GM19025 (cell line): ENCODE data around the gene PDE1A.
"Not testable (repeated sequence)": the region's sequence is repeated elsewhere in the genome, so short reads cannot be mapped to it uniquely, and the experiment has no call there.

Experiments
- ATAC-seq: cut with Tn5 transposase; IDR thresholded peaks from one replicate; pipeline ENCODE4 v1.9.1; 2021; ENCODE audit warnings: mild to moderate bottlenecking, low read depth, moderate library complexity; ENCODE audit not compliant: unreplicated experiment

PDE1A gene

DNA sequence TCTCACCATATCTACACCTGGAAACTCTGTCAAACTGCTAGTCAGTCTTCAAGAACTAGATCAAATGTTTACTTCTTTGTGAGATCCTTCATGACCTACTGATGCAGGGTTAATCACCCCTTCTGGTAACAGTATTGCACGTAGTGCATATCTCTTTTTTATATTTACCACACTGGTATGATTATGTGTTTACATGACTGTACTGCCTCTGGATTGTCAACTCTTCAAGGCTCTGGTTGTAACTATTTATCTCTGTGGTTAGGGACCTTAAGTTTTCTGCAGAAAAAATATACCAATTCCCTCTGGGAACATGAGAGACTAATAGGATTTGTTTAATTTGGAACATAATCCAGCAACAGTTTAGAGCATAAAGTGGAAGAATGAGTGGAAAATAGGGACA is 135.5 kb downstream of the PDE1A start:
- no peak for ATAC-seq

DNA sequence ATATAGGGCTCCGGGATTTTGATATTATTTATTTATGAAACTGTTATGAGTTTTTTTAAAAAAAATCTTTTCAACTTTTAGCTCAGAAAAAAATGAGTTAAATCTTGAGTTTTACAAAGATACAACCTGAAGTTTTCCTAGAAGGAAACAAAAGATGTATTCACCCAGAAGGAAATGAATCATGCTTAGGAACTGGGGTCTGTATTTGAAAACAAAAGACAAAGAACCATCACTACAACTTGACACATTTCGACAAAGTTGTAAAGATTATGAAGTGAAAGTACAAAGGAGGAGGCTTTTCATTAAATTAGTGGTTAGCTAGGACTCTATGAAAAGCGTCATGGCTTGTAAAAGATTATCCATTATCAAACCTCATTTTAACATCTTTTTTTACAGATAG is 143.3 kb downstream of the PDE1A start:
- no peak for ATAC-seq

DNA sequence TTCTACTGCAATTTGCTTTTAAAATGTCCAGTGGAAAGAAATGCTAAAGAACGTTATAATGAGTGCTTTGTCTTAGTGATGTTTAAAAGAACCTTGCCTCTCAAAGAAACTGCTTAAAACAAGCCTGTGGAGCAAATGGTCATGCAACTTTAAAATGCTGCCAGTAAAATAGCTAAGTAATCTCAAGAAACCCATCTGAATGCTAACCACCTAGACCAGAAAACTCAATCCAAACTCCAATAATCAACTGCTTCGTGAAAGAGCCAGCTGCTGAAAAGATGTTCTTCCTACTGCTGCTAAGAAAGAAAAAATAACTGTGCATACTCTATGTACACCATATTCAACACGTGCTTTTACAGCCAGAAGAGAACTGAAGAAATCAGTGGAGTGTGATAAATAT is 145.6 kb downstream of the PDE1A start:
- no peak for ATAC-seq

DNA sequence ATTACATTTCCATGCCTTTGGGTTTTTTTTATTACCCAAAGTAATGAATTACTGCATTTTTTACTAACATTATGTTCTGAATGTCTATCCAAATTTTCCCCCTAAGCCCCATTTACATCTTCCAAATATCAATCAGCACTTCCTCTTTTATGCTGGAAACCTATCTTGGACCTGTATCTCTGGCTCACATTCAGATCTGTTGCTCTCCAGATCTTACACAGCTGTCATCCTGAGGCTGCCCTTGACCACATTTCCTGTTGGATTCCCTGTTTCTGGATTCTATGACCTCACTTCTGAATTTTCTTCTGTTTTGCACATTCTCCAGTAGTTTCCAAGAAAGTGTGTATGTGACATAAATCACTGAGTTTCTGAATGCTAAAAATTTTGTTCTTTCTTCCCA is 146.7 kb downstream of the PDE1A start:
- ATAC-seq = no peak

DNA sequence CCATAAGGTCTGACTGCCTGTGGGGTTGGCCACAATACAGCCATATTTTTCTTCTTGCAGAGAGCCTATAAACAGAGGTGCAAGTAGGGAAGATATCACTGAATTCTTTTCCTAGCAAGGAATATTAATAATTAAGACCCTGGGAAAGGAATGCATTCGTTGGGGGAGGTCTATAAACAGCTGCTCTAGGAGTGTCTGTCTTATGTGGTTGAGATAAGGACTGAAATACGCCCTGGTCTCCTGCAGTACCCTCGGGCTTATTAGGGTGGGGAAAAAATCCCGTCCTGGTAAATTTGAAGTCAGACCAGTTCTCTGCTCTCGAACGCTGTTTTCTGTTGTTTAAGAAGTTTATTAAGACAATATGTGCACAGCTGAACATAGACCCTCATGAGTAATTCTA is 150.2 kb downstream of the PDE1A start:
- ATAC-seq = not testable (repeated sequence)

DNA sequence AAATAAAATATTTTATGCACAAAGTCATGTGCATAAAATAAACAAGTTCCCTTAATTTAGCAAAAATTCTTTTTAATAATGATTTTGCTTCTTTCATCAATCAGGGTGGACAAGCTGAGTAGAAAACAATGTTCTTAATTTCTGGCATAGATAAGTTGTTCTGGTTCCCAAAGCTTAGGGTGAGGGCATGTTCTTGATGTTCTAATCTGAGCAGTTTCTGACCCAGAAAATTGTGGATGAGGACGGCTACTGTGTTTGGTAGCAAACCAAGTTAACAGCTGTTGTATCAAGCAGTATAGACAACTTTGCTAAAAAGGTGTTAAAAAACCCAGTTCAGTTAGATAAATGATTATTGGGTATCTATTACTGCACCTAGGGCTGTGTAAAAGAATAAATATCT is 158.9 kb downstream of the PDE1A start:
- no peak for ATAC-seq

DNA sequence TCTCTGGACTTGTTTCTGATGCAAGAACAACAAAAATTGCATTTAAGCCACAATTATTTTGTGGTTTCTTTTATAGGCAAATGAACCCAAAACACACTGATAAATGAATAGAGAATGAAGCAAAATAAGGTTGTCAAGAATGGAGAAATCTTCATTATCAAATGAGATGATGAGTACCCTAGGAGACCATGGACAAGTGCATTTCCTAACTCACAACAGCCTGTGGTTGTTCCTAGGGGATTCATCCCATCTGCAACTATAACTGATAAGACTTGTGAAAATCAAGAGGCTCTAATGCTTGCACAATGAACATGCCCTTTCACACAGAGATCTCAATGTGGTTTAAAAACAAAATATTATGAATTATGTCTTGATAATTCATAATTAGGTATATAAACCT is 159.9 kb downstream of the PDE1A start:
- no peak for ATAC-seq

DNA sequence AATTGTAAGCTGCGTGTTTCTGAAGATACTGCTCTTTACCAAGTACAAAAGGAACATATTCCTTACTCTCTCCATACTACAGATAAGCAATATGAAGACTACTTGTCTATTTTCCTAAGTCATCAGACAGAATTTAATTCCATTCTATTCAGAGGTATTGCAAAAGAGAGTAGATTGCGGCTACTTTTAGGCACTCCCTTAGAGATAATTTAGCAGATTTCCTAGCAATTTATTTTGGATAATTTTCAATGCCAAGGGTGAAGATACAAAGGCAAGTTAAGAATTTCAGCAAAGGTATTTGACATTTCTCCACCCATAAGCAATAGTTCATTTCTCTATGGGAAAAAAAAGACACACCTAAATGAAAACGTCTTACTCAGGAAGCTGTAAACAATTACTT is 161.1 kb downstream of the PDE1A start:
- ATAC-seq = no peak

DNA sequence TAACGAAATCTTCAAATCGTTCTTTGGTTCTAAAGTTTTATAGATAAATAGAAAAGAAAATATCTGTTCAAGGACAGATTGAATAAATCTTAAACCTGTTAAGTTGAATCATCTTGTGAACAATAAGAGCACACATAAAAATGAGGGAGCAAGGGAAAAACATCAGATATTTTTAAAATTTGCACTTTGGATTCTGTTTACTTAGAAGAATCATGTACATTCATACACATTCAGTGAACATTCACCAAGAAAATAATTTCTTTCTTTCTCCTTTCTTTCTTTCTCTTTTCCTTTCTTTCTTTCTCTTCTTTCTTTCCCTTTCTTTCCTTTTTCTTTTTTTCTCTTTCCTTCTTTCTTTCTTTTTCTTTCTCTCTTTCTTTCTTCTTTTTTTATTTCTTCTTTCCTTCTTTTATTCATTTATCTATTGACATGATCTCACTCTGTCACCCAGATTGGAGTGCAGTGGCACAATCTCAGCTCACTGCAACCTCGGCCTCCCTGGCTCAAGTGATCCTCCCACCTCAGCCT is 164.9 kb downstream of the PDE1A start:
- no peak for ATAC-seq

DNA sequence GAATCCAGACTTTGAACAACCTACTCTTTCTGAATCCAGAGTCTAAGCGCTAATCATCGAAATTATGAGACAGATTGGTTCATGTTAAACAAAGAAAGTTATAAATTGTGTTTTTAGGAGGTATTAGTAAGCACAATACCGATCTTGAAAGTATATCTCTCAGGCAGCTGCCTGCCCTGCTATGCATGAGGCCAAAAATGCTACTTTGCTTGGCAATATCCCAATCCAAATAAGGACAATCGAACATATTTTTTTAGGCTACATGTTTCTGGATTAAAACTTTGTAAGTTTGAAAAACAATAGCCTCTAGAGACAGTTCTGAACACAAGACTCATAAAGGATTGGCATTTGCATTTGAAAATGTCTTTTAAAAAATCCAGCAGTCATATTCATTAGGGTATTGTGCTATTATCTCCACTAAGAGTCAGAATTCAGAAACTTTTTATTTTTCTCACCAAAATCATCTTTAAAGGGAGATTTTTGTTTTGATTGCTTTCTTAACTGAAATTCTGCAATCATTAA is 167.1 kb downstream of the PDE1A start:
- no peak for ATAC-seq

DNA sequence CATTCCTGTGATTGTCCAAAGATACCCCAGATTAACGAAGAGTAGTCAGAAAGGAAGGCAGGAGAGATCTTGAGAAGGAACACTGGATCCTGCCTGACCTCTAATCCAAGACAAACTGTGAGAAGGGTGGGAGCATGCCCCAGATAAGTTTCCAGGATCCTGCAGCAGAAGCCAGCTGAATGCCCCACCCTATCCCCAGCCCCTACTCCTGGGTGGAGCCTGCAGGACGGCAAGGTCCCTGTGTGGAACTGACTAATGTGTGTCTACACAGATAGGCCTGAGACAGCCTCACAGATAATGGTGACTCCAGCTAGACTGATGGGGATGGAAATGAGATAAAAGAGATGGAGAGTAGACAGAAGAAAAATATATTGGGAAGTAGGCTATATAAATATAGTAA is 174.3 kb downstream of the PDE1A start:
- no peak for ATAC-seq

DNA sequence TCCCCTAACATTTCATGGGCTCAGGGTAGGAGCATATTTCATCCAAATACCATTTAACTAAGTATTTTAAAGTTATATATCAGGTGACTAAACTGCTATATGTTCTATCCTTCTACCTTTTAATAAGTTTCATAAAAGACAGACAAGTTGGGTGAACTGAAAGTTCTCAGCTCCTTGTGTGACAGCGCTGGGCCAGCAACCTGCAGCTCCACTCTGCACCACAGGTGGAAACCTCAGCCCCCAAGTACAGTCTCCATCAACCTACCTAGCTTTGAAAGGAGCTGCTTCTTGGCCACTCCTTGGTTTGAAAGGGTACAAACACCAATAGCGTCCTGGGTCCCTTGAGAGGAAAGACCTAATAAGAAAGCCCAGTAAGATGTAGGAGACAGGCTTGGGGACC is 177.9 kb downstream of the PDE1A start:
- ATAC-seq = no peak

DNA sequence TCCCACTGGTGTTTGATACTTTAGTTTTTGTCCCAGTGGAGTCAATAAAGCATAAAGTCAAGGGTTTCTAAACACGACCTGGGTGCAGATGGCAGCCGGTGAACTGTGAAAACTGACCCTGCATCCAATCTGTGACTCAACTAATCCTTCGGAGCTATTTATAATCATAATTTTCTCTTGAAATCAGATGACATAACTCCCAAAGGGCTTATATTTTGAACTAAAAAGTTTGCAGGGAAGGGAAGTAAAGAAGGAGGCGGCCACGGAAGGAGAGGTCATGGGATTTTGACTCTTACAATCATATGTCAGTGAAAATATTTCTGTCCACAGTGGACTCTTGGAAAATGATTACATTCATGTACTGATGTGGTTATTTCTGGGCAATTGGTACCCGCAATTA is 178.5 kb downstream of the PDE1A start:
- no peak for ATAC-seq

DNA sequence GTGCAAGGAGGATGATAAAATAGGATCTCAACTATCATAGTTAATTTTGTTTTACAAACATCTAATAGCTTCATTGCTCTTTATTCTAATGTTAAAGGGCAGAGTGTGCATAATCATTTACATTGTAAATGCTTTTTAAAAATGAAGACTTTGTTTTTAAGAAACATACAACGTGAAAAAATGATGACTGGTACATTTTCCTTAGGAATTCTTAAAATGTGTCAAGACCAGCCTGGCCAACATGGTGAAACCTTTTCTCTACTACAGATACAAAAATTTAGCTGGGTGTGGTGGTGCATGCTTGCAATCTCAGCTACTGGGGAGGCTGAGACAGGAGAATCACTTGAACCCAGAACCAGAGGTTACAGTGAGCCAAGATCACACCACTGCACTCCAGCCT is 179.0 kb downstream of the PDE1A start:
- ATAC-seq = no peak

DNA sequence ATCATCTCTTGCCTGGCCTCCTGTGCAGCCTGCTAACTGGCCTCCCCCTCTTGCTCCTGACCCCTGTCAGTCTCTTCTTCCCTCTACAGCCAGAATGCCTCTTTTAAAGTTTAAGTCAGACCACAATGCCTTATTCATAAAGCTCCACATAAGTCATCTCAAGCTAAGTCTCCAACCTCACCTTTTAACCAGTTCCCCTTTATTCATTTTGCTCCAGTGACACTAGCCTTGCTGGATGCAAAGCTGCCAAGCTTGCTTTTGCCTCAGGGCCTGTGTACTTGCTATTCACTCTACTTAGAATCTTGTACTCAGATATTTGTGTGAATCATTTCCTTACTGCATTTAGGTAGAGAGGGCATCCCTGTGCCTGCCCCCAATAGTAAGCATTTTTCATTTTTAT is 180.9 kb downstream of the PDE1A start:
- no peak for ATAC-seq

DNA sequence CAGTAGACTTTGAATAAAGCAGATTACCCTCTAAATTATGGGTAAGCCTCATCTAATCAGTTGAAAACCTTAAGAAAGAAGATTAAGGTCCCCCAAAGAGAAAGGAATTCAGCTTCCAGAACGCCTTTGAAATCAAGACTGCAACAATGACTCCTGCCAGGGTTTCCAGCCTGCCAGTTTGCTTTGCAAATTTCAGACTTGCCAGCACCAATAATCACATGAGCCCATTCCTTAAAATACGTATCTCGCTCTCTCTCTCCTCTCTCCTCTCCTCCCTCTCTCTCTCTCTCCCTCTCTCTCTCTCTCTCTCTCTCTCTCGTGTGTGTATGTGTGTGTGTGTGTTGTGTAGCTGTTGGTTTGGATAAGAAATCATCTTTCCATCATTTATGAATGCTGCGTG is 184.2 kb downstream of the PDE1A start:
- no peak for ATAC-seq

DNA sequence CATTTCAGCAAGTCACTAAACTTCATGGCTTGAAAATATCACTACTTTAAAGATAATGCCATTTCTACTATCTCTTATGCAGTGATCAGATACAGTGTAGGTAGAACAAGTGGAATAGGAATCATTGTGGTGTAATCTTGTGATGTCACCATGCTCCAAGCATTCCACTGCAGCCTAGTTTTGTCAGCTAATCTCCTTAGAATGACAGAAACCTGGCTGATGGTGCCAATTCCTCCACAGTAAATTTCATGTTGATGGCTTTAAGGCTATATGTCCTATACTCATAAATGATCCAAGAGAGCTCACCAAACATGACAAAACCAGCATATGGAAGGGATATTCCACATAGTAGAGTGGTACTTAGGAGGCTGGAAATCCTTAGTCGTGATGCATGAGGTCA is 184.9 kb downstream of the PDE1A start:
- no peak for ATAC-seq

DNA sequence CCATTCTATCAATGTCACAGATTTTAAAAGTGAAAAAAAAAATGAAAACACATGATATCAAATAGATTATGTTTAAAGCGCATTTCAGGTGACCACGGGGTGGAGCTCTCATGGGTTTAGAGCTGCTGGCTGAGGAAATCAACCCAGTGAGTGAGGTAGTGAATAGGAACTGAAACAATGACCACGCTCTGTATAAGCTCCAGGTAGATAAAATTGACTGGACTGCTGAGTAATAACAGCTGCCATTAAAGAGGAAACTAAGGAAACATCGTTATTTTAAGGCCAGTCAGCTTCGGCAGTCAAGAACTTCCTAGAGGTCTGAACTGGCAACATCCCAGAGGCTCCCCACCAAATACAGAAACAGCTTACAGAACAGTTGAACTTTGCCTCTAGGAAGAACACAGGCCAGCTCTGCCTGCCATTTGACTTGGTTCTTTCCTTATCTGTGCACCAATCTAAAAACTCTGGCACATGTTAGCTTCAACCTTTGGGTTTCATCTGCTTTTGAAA is 185.9 kb downstream of the PDE1A start:
- peak; percentile 100 for ATAC-seq

DNA sequence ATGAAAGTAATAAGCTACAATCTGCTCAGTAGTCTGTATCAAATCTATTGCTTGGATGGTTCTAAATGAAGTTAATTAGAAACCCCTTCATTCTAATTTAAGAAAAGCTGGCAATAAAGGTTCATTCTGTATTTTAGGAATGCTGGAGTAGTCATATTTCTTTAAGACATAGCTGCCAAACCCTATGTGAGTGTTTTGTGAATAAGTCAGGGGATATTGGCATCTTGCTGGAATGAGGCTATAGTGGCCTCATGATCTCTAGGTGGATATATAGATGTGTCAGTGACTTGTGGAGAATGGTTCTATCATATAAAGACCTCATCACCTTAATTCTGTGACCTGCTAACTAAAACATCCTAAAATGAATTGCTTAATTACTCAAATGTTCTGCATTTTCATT is 196.3 kb downstream of the PDE1A start:
- ATAC-seq = no peak

DNA sequence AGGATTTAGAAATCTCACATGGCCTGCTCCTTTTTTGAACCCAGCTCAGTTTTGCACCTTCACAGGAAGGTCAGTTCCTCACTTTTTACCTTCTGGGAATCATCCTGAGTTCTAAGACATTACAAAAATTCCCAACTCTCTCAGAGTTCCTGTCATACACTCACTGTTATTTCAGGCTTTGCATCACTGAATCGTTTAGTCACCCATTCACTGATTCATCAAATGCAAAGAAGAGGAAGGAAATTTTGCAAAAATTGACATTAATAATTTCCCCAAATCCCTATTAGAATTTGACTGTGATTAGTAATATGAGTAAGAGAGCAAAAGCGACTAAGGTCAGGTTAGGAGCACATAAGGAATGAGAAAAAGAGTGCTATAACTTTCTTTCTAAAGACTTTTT is 197.5 kb downstream of the PDE1A start:
- ATAC-seq = no peak

DNA sequence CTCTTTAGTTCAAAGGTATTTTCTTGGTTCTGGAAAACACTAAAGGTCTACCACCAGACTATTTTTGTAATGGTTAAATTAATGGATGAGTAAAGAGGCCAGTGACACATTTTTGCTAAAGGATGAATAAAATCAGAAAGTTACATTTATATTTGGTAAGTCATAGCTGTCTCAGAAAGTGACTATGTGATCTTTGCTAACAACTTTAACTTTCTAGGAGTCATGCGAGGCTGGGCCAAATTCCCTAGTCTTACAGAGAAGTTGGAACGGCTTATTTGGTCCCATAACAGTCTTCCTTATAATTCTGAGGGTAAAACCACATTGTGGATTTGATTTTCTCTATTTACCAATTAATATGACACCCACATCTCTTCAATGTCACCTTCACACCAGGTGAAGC is 198.1 kb downstream of the PDE1A start:
- no peak for ATAC-seq

DNA sequence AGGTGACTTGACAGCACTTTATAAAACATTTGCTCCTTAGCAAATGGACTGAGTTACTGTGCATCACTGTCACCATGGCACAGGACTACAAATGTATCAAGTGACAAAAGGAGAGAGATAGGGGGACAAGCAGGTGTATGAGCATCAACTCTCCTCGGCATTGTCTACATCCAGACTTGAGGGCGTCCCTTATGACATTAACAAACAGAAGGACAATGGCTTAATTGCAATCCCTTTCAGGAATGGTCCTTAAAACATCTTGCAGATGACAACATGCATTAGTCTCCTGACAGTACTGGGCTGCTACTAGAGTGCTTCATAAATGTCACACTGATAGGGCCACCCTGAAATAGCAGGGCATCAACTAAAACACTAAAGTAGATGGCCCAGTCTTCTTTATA is 198.8 kb downstream of the PDE1A start:
- no peak for ATAC-seq

DNA sequence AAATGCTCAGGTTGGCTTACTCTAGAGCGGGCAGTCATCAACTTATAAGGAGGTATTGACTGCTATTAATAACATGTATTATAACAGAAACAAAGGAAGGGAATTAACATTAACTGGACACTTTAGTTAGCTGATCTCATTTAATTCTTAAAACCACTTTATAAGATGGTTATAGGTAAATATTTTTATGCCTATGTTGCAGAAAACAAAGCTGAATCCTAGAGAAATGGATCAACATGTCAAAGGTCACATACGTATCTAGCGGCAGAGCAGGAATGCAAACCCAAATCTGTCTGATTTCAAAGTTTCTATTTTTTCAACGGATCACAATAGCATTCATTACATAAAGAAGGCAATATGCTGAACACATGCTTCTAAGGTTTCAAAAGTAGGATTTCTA is 200.0 kb downstream of the PDE1A start:
- no peak for ATAC-seq
